ENCODE results near the gene SARS1. TPM values are rescaled to one million over a fixed set of nuclear protein-coding genes. Genes with fewer than 3 reads are reported as not detected.

Gene SARS1
- total RNA-seq, 4 donors from 2014 or later: 118 to 150 (median 137) TPM

DNA sequence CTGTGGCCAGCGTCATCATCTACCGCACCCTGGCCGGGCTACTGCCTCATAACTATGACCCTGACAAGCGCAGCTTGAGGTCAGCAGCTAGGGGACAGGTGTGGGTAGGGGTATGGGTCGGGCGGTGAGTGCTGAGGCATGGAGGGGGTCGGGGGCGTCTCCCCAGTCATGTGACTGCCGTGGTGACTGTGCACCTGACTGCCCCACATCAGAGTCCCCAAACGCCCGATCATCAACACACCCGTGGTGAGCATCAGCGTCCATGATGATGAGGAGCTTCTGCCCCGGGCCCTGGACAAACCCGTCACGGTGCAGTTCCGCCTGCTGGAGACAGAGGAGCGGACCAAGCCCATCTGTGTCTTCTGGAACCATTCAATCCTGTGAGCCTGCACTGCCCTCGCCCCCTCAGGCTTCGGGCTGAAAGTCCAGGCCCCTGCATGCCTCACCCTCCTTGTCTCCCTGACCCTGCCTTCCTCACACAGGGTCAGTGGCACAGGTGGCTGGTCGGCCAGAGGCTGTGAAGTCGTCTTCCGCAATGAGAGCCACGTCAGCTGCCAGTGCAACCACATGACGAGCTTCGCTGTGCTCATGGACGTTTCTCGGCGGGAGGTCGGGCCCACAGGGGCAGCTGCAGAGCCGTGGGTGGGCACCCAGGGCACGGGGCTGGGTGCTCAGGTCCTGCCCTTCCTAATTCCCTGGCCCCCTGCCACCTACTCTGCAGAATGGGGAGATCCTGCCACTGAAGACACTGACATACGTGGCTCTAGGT, 55.7 kb downstream of the SARS1 start:
- H3K4me3 ChIP-seq: no peak overlapping the region
- peaks cover 0 to 80% (median 0%) of the 10 kb centered on the region in 3 donors for H3K36me3 ChIP-seq
- 83 to 84% methylated on average over 24 to 31 of the region's 33 CpGs for WGBS, 2 donors
- TF ChIP-seq EP300 (IDR thresholded peaks at IDR 0.05): no peak
- TF ChIP-seq POLR2A (IDR thresholded peaks at IDR 0.05): no peak
- TF ChIP-seq, protein P1, sequence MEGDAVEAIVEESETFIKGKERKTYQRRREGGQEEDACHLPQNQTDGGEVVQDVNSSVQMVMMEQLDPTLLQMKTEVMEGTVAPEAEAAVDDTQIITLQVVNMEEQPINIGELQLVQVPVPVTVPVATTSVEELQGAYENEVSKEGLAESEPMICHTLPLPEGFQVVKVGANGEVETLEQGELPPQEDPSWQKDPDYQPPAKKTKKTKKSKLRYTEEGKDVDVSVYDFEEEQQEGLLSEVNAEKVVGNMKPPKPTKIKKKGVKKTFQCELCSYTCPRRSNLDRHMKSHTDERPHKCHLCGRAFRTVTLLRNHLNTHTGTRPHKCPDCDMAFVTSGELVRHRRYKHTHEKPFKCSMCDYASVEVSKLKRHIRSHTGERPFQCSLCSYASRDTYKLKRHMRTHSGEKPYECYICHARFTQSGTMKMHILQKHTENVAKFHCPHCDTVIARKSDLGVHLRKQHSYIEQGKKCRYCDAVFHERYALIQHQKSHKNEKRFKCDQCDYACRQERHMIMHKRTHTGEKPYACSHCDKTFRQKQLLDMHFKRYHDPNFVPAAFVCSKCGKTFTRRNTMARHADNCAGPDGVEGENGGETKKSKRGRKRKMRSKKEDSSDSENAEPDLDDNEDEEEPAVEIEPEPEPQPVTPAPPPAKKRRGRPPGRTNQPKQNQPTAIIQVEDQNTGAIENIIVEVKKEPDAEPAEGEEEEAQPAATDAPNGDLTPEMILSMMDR (IDR thresholded peaks at IDR 0.05): no peak
- no peaks in the 10 kb centered on the region for H3K9me3 ChIP-seq
- H3K27ac ChIP-seq: peak overlapping the region in 1 of 4 donors; percentile 66
- H3K4me1 ChIP-seq: peaks cover 0 to 21% (median 8%) of the 10 kb centered on the region in 4 donors
- no peaks in the 10 kb centered on the region for H3K27me3 ChIP-seq
- DNase-seq (ENCODE audit: low spot score in 2 of 2): no peak

DNA sequence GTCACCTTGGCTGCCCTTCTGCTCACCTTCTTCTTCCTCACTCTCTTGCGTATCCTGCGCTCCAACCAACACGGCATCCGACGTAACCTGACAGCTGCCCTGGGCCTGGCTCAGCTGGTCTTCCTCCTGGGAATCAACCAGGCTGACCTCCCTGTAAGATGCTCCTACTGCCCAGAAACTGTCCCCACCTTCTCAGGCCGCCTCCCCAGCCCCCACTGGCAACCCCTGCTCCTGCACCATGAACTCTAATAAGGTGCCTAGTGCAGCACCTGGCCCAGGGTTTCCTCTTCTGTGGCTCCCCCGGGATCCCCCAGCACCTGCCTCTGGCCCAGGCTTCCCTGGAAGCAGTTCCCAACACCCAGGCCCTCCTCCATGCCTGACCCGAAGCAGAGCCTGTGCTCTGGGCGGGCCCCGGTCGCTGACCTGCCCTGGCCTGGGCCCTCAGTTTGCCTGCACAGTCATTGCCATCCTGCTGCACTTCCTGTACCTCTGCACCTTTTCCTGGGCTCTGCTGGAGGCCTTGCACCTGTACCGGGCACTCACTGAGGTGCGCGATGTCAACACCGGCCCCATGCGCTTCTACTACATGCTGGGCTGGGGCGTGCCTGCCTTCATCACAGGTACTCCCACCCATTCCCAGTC, 56.4 kb downstream of the SARS1 start:
- TF ChIP-seq, protein P1 (IDR thresholded peaks at IDR 0.05): no peak
- TF ChIP-seq EP300 (IDR thresholded peaks at IDR 0.05) (no peak), POLR2A (IDR thresholded peaks at IDR 0.05) (no peak)
- 91 to 94% methylated on average over 17 of the region's 17 CpGs for WGBS, 2 donors
- H3K27me3 ChIP-seq: no peaks in the 10 kb centered on the region
- no peaks in the 10 kb centered on the region for H3K9me3 ChIP-seq
- no peak overlapping the region for H3K4me3 ChIP-seq
- no peak for DNase-seq (ENCODE audit: low spot score in 2 of 2)
- peaks cover 0 to 29% (median 15%) of the 10 kb centered on the region in 4 donors for H3K4me1 ChIP-seq
- peaks cover 0 to 73% (median 0%) of the 10 kb centered on the region in 3 donors for H3K36me3 ChIP-seq
- H3K27ac ChIP-seq: peak overlapping the region in 1 of 4 donors; percentile 66

DNA sequence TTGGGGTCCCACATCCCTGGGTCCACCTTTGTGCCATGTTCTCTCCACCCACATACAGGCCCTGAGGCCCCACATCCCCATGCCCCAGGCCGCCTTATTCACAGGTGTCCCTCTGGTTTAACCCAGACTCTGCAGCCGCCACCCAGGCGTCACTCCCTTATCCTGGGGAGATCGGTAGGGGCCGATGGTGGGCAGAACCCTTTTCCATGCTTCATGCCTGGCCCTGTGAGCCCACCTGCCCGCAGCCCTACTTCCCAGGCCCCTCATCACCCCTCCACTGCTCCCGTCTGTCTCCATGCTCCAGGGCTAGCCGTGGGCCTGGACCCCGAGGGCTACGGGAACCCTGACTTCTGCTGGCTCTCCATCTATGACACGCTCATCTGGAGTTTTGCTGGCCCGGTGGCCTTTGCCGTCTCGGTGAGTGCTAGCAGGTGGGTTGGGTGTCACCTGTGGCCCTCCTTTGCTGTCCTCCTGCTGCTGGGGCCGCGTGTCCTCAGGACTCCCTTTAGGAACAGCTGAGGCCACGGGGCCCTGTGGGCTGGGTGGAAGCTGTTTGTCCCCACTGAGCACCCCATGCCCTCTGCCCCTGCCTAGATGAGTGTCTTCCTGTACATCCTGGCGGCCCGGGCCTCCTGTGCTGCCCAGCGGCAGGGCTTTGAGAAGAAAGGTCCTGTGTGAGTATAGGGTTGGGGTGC, 57.1 kb downstream of the SARS1 start:
- WGBS, 2 donors: 91 to 92% methylated on average over 18 to 20 of the region's 20 CpGs
- H3K36me3 ChIP-seq: peaks cover 0 to 67% (median 0%) of the 10 kb centered on the region in 3 donors
- no peak for DNase-seq (ENCODE audit: low spot score in 2 of 2)
- H3K9me3 ChIP-seq: no peaks in the 10 kb centered on the region
- peak overlapping the region in 1 of 4 donors; percentile 90 for H3K27ac ChIP-seq
- H3K4me1 ChIP-seq: peaks cover 0 to 35% (median 20%) of the 10 kb centered on the region in 4 donors
- H3K27me3 ChIP-seq: no peaks in the 10 kb centered on the region
- no peak overlapping the region for H3K4me3 ChIP-seq
- TF ChIP-seq, protein P1 (IDR thresholded peaks at IDR 0.05): no peak
- TF ChIP-seq POLR2A (IDR thresholded peaks at IDR 0.05) (no peak), EP300 (IDR thresholded peaks at IDR 0.05) (no peak)

DNA sequence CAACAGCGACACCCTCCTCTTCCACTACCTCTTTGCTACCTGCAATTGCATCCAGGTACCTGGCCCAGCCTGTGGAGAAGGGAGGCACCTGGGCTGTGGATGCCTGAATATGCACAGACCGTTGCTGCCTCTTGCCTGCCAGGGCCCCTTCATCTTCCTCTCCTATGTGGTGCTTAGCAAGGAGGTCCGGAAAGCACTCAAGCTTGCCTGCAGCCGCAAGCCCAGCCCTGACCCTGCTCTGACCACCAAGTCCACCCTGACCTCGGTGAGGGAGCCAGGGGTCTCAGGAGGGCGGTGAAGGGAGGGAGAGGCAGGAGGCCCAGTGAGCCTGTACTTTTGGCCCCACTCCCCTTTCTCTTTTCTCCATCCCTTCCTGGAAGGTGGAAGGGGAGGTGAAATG, 57.7 kb downstream of the SARS1 start:
- Histone ChIP-seq H3K27me3 (no peaks in the 10 kb centered on the region), H3K36me3 (peaks cover 0 to 62% (median 0%) of the 10 kb centered on the region in 3 donors), H3K27ac (peak overlapping the region in 2 of 4 donors; percentile 90 to 92), H3K4me1 (peaks cover 0 to 42% (median 24%) of the 10 kb centered on the region in 4 donors), H3K4me3 (no peak overlapping the region), H3K9me3 (no peaks in the 10 kb centered on the region)
- TF ChIP-seq POLR2A (IDR thresholded peaks at IDR 0.05) (no peak), EP300 (IDR thresholded peaks at IDR 0.05) (no peak)
- TF ChIP-seq, protein P1 (IDR thresholded peaks at IDR 0.05): no peak
- DNase-seq (ENCODE audit: low spot score in 2 of 2): no peak
- 64 to 68% methylated on average over 6 of the region's 6 CpGs for WGBS, 2 donors

Data from tibial nerve (tissue), 4 donors.